Kidney (tissue), 14 donors: ENCODE results near the gene NDUFA11. TPM values are rescaled to one million over a fixed set of nuclear protein-coding genes. Genes with fewer than 3 reads are reported as not detected.

Source experiments
- DNase-seq, 5 donors: peaks; one replicate each; pipeline ENCODE4 v3.0.0-alpha.2; 2013 to 2020
- FAIRE-seq: peaks from 2 replicates; lab custom pipeline; 2012; peaks lifted over from hg19 to GRCh38; lab: Jason Lieb, UNC
- H3K27ac ChIP-seq, 2 donors: one replicate each; pipeline ENCODE4 v1.7.0; 2013; ENCODE audit warnings: low read depth in 2 of 2, low read length in 2 of 2, inconsistent platforms in 1 of 2
- H3K27me3 ChIP-seq: one replicate; pipeline ENCODE4 v1.7.1; 2013; ENCODE audit warnings: low read length, inconsistent platforms; ENCODE audit not compliant: control insufficient read depth, insufficient read depth
- H3K36me3 ChIP-seq, 3 donors: one replicate each; pipeline versions ENCODE4 v1.7.0 to v1.7.1; 2013; ENCODE audit warnings: low read length in 3 of 3, control low read depth in 1 of 3, inconsistent platforms in 1 of 3; ENCODE audit not compliant: insufficient read depth in 3 of 3, control insufficient read depth in 2 of 3
- H3K4me1 ChIP-seq, 3 donors: one replicate each; pipeline versions ENCODE4 v1.7.0 to v1.7.1; 2013; ENCODE audit warnings: low read length in 3 of 3, inconsistent platforms in 1 of 3, low read depth in 1 of 3; ENCODE audit not compliant: control insufficient read depth in 2 of 3, insufficient read depth in 2 of 3
- H3K4me3 ChIP-seq, 3 donors: one replicate each; pipeline versions ENCODE4 v1.7.0 to v1.8.1; 2013; ENCODE audit warnings: low read length in 3 of 3, control low read depth in 1 of 3, inconsistent platforms in 1 of 3
- H3K9ac ChIP-seq, 3 donors: one replicate each; pipeline versions ENCODE4 v1.7.0 to v1.7.1; 2013; ENCODE audit warnings: low read length in 3 of 3, control low read depth in 1 of 3, inconsistent platforms in 1 of 3
- H3K9me3 ChIP-seq, 3 donors: one replicate each; pipeline versions ENCODE4 v1.7.0 to v1.7.1; 2013; ENCODE audit warnings: low read length in 3 of 3, control low read depth in 1 of 3, inconsistent platforms in 1 of 3; ENCODE audit not compliant: control insufficient read depth in 2 of 3, insufficient read depth in 1 of 3
- CTCF ChIP-seq: IDR thresholded peaks from 3 replicates; pipeline ENCODE4 v1.5.1; 2012; ENCODE audit warnings: mild to moderate bottlenecking, moderate library complexity, borderline replicate concordance; ENCODE audit not compliant: insufficient read depth; ENCODE audit errors: extremely low read depth
- intact Hi-C: fragments of 100-400 bp; cut with DNase I; formaldehyde crosslinking; loops from one replicate; pipeline ENCODE4 v1.11.1; 2022
- polyA plus RNA-seq: library from polyadenylated mRNA; stranded (reverse); fragments of 350-450 nt; fragmentation: Illumina TruSeq; extraction: RNeasy Lipid Tissue Mini Kit (QIAGEN cat#74804); gene quantifications from one replicate; pipeline ENCODE4 v1.2.3, GENCODE V29; 2014; ENCODE audit warnings: low read depth, low replicate concordance; ENCODE audit not compliant: insufficient read depth
- total RNA-seq: library from RNA; stranded (reverse); fragmentation: NEBNext Ultra II Directional; extraction: Animal tissue kit (Norgen Biotek cat#: 25700); gene quantifications from one replicate; pipeline ENCODE4 v1.2.1, GENCODE V29; 2021
- donor health status: control.
- donor health status: control.
- donor health status: control.
- donor health status: control.
- donor health status: control.
- donor health status: DM: yes; HTN: yes; CAD: no.
- donor health status: Normal renal cell carcinoma (clear cell type).

Gene NDUFA11
- total and polyA plus RNA-seq, 2 donors from 2014 or later = 200 to 763 TPM

GRCh38 chr19:5931251-5931650 lies 27.7 kb upstream of the NDUFA11 start:
- peaks cover 7 to 37% (median 21%) of the 10 kb centered on the region in 3 donors for H3K36me3 ChIP-seq
- no peak for TF ChIP-seq CTCF
- FAIRE-seq = no peak

GRCh38 chr19:5929625-5930024 lies 26.0 kb upstream of the NDUFA11 start:
- no peak overlapping the region for H3K9ac ChIP-seq
- H3K4me3 ChIP-seq = no peak overlapping the region
- no peaks in the 10 kb centered on the region for H3K27me3 ChIP-seq
- peaks cover 0 to 7% (median 0%) of the 10 kb centered on the region in 3 donors for H3K4me1 ChIP-seq
- H3K27ac ChIP-seq = no peak overlapping the region
- H3K9me3 ChIP-seq = no peaks in the 10 kb centered on the region
- intact Hi-C loops = no loop called here
- TF ChIP-seq CTCF = no peak
- H3K36me3 ChIP-seq = peaks cover 7 to 49% (median 24%) of the 10 kb centered on the region in 3 donors
- DNase-seq = no peak
- FAIRE-seq = no peak

More at GRCh38 chr19:5931251-5931650, 27.7 kb upstream of the NDUFA11 start:
- H3K9ac ChIP-seq = no peak overlapping the region
- H3K27ac ChIP-seq = no peak overlapping the region
- intact Hi-C loops = no loop called here
- H3K27me3 ChIP-seq = no peaks in the 10 kb centered on the region
- no peak for DNase-seq
- no peak overlapping the region for H3K4me3 ChIP-seq
- no peaks in the 10 kb centered on the region for H3K9me3 ChIP-seq
- peaks cover 0 to 10% (median 2%) of the 10 kb centered on the region in 3 donors for H3K4me1 ChIP-seq

GRCh38 chr19:5929179-5929578 lies 25.6 kb upstream of the NDUFA11 start:
- Histone ChIP-seq H3K36me3 (peaks cover 7 to 53% (median 28%) of the 10 kb centered on the region in 3 donors), H3K9me3 (no peaks in the 10 kb centered on the region), H3K9ac (no peak overlapping the region), H3K27me3 (no peaks in the 10 kb centered on the region), H3K4me1 (peaks cover 0 to 7% (median 0%) of the 10 kb centered on the region in 3 donors), H3K27ac (no peak overlapping the region), H3K4me3 (no peak overlapping the region)
- no peak for FAIRE-seq
- TF ChIP-seq CTCF = no peak
- intact Hi-C loops = no loop called here
- no peak for DNase-seq

GRCh38 chr19:5927441-5927821 lies 23.8 kb upstream of the NDUFA11 start:
- H3K27ac ChIP-seq = peak overlapping the region in 1 of 2 donors; percentile 9

More at GRCh38 chr19:5927441-5927821, 23.8 kb upstream of the NDUFA11 start:
- FAIRE-seq = no peak
- Histone ChIP-seq H3K4me1 (peaks cover 0 to 7% (median 0%) of the 10 kb centered on the region in 3 donors), H3K4me3 (no peak overlapping the region), H3K9me3 (no peaks in the 10 kb centered on the region), H3K36me3 (peaks cover 7 to 68% (median 38%) of the 10 kb centered on the region in 3 donors), H3K27me3 (no peaks in the 10 kb centered on the region), H3K9ac (no peak overlapping the region)
- no peak for TF ChIP-seq CTCF
- DNase-seq = no peak
- intact Hi-C loops = no loop called here
